MCF 10A (cell line): ENCODE data around the gene TRAPPC2. TPM values are rescaled to one million over a fixed set of nuclear protein-coding genes. Genes with fewer than 3 reads are reported as not detected.
A peak's percentile ranks its signal among the peaks of the same experiment; 100 is the strongest.
"Not testable (repeated sequence)": the region's sequence is repeated elsewhere in the genome, so short reads cannot be mapped to it uniquely, and the experiment has no call there.

Experiments
- BruUV-seq: library from RNA; stranded (reverse); fragments of 400-500 nt; replicated peaks from 2 replicates; lab custom pipeline; 2021; lab: Mats Ljungman, UMichigan
- CTCF ChIA-PET: fragments of 300-600 bp; sonication (Branson Sonifier 250); formaldehyde crosslinking; extraction: SDS; loops from one replicate; lab custom pipeline; 2021; ENCODE audit warnings: antibody characterized with exemption, inconsistent platforms; lab: Yijun Ruan, JAX
- POLR2A ChIA-PET: fragments of 300-600, 350-650 bp; sonication (Branson Sonifier 250); formaldehyde crosslinking; extraction: SDS; loops from one replicate; lab custom pipeline; 2020; ENCODE audit warnings: antibody characterized with exemption, inconsistent platforms; lab: Yijun Ruan, JAX
- DNase-seq: peaks from one replicate; pipeline ENCODE4 v3.0.0-alpha.2; 2018; ENCODE audit not compliant: unreplicated experiment
- H3K27ac Mint-ChIP-seq: one replicate; pipeline ENCODE4 v1.8.0; 2022; ENCODE audit warnings: mild to moderate bottlenecking, low read depth, mixed read lengths; ENCODE audit not compliant: unreplicated experiment
- H3K27me3 Mint-ChIP-seq: one replicate; pipeline ENCODE4 v1.8.0; 2022; ENCODE audit warnings: mixed read lengths; ENCODE audit not compliant: insufficient read depth, unreplicated experiment
- H3K36me3 Mint-ChIP-seq: one replicate; pipeline ENCODE4 v1.8.0; 2022; ENCODE audit warnings: mild to moderate bottlenecking, moderate library complexity, mixed read lengths; ENCODE audit not compliant: insufficient read depth, unreplicated experiment
- H3K4me1 Mint-ChIP-seq: one replicate; pipeline ENCODE4 v1.8.0; 2022; ENCODE audit warnings: mixed read lengths; ENCODE audit not compliant: insufficient read depth, unreplicated experiment
- H3K4me3 Mint-ChIP-seq: one replicate; pipeline ENCODE4 v1.8.0; 2022; ENCODE audit warnings: mild to moderate bottlenecking, moderate library complexity, mixed read lengths; ENCODE audit not compliant: unreplicated experiment
- H3K9me3 Mint-ChIP-seq: one replicate; pipeline ENCODE4 v1.8.0; 2022; ENCODE audit warnings: mixed read lengths; ENCODE audit not compliant: unreplicated experiment
- CTCF ChIP-seq: fragments of 200-600 bp; IDR thresholded peaks from one replicate; pipeline ENCODE4 v1.8.0; 2022; ENCODE audit warnings: antibody characterized with exemption, mild to moderate bottlenecking; ENCODE audit not compliant: unreplicated experiment
- intact Hi-C: fragments of 100-400 bp; cut with micrococcal nuclease; formaldehyde crosslinking; loops from 2 replicates; pipeline ENCODE4 v1.14.1; 2022
- total RNA-seq: library from RNA; stranded (reverse); gene quantifications from 2 replicates; pipeline ENCODE4 v1.2.3, GENCODE V29; 2022

The TRAPPC2 gene
- total RNA-seq, 1 experiment from 2014 or later: 21.7 TPM

GRCh38 chrX:13732246-13733067 is 2.0 kb downstream of the TRAPPC2 start:
- no peak overlapping the region for H3K27ac Mint-ChIP-seq

GRCh38 chrX:13730523-13730922 is 3.9 kb downstream of the TRAPPC2 start:
- intact Hi-C loops, BruUV-seq: not testable (repeated sequence)

More at GRCh38 chrX:13732246-13733067, 2.0 kb downstream of the TRAPPC2 start:
- DNase-seq: no peak
- CTCF ChIA-PET: interaction anchor here (0.8 to 7.8 kb wide), 3 partner anchors 17 to 38 kb away, joined by 3 to 71 read pairs (median 4); no protein-coding TSS in a partner anchor
- no peak for TF ChIP-seq CTCF
- Mint-ChIP-seq H3K4me1 (peaks cover 17% of the 10 kb centered on the region), H3K36me3 (peaks cover 29% of the 10 kb centered on the region), H3K4me3 (peak overlapping the region; percentile 22), H3K27me3 (no peaks in the 10 kb centered on the region), H3K9me3 (no peaks in the 10 kb centered on the region)
- BruUV-seq: no TSS peak
- intact Hi-C loops: no loop called here
- POLR2A ChIA-PET: interaction anchor here (0.6 to 6.3 kb wide), 10 partner anchors 13 to 630 kb away, joined by 3 to 213 read pairs (median 3); partner anchors contain the start of genes GEMIN8 and RAB9A

GRCh38 chrX:13726583-13726982 is 7.8 kb downstream of the TRAPPC2 start:
- peaks cover 40% of the 10 kb centered on the region for H3K36me3 Mint-ChIP-seq
- DNase-seq, H3K9me3 Mint-ChIP-seq, H3K27ac Mint-ChIP-seq, POLR2A ChIA-PET, H3K4me3 Mint-ChIP-seq, H3K27me3 Mint-ChIP-seq, H3K4me1 Mint-ChIP-seq, intact Hi-C loops, CTCF ChIA-PET, BruUV-seq: not testable (repeated sequence)

More at GRCh38 chrX:13730523-13730922, 3.9 kb downstream of the TRAPPC2 start:
- H3K4me3 Mint-ChIP-seq, CTCF ChIA-PET, DNase-seq, POLR2A ChIA-PET, H3K27ac Mint-ChIP-seq, H3K27me3 Mint-ChIP-seq, H3K9me3 Mint-ChIP-seq: not testable (repeated sequence)
- H3K4me1 Mint-ChIP-seq: peaks cover 17% of the 10 kb centered on the region
- peaks cover 29% of the 10 kb centered on the region for H3K36me3 Mint-ChIP-seq

- H3K27me3 Mint-ChIP-seq, H3K9me3 Mint-ChIP-seq, BruUV-seq, DNase-seq, intact Hi-C loops, H3K4me1 Mint-ChIP-seq, H3K27ac Mint-ChIP-seq, H3K4me3 Mint-ChIP-seq: not testable (repeated sequence)
- CTCF ChIA-PET: interaction anchor here (0.5 kb wide), 1 partner anchor 78 kb away, joined by 3 read pairs; no protein-coding TSS in a partner anchor
- POLR2A ChIA-PET: interaction anchor here (1.1 to 1.2 kb wide), 2 partner anchors 9 to 10 kb away, joined by 3 to 6 read pairs; partner anchors contain the start of genes OFD1 and TRAPPC2
- H3K36me3 Mint-ChIP-seq: peaks cover 40% of the 10 kb centered on the region
Observed at GRCh38 chrX:13724878-13725277, 9.5 kb downstream of the TRAPPC2 start.

GRCh38 chrX:13721819-13722519 is 12.5 kb downstream of the TRAPPC2 start:
- no peaks in the 10 kb centered on the region for H3K9me3 Mint-ChIP-seq
- H3K4me1 Mint-ChIP-seq: no peaks in the 10 kb centered on the region
- H3K27ac Mint-ChIP-seq: no peak overlapping the region
- H3K27me3 Mint-ChIP-seq: no peaks in the 10 kb centered on the region
- intact Hi-C loops: no loop called here
- peaks cover 45% of the 10 kb centered on the region for H3K36me3 Mint-ChIP-seq
- no peak for DNase-seq
- CTCF ChIA-PET: interaction anchor here (0.7 to 1.1 kb wide), 4 partner anchors 24 to 908 kb away, joined by 3 to 4 read pairs (median 4); no protein-coding TSS in a partner anchor
- no peak overlapping the region for H3K4me3 Mint-ChIP-seq
- no TSS peak for BruUV-seq
- POLR2A ChIA-PET: interaction anchor here (0.7 to 1.7 kb wide), 5 partner anchors 12 to 66 kb away, joined by 3 to 7 read pairs (median 3); partner anchors contain the start of genes OFD1 and TRAPPC2
- TF ChIP-seq CTCF: no peak
